Measurements from ENCODE around the gene PSORS1C2. TPM values are rescaled to one million over a fixed set of nuclear protein-coding genes. Genes with fewer than 3 reads are reported as not detected.

The PSORS1C2 gene
- total RNA-seq, 1 experiment from 2014 or later, result not detected

DNA sequence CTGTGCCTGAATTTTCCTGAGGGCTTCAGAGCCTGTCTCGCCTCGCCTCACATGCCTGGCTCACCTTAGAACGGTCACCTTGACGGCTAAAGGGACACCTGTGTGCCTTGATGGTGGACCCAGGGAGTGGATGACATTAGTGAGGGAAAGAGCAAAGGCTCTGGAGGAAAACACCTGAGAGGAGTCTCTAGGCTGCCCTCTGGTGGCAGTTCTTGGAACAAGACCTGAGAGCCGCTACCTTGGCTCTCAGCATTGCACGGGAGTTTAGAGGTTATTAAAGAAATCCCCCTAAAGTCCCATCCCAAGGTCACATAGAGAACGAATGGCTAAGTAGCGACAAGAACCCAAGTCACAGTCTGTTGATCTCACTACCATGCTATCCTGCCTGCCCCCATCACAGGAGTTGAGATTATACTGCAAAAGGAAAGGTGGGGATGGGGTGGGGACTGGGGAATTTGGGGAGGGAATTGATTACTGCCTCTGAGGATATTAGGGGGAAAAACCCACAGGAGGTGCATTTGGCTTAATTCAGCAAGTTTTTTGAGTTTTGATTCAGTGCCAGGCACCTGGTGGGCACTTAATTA is 10.7 kb downstream of the PSORS1C2 start:
- Histone ChIP-seq H3K27ac (no peak overlapping the region), H3K9me2 (ENCODE audit: insufficient read depth) (no peaks in the 10 kb centered on the region), H3K27me3 (ENCODE audit: insufficient read depth, low read depth) (no peaks in the 10 kb centered on the region), H3K4me1 (replicated peaks; ENCODE audit: insufficient read depth) (peaks cover 15% of the 10 kb centered on the region), H3K4me2 (no peak overlapping the region), H4K20me1 (ENCODE audit: insufficient read depth) (no peaks in the 10 kb centered on the region; the same call in 1 of the 2 replicates), H3K36me3 (ENCODE audit: low read depth) (no peaks in the 10 kb centered on the region), H3K4me3 (no peak overlapping the region), H3F3A (ENCODE audit: insufficient read depth, low read depth) (no peaks in the 10 kb centered on the region), H3K9me3 (ENCODE audit: insufficient read depth, low read depth) (no peaks in the 10 kb centered on the region), H2AFZ (no peak overlapping the region), H3K79me2 (ENCODE audit: low read depth) (no peaks in the 10 kb centered on the region)
- CTCF ChIA-PET, result interaction anchor here (0.6 kb wide), 2 partner anchors 46 to 75 kb away, joined by 3 to 4 read pairs; no protein-coding TSS in a partner anchor
- no peak for TF ChIP-seq EZH2 (IDR thresholded peaks at IDR 0.05; ENCODE audit: low read depth)
- TF ChIP-seq, protein P1, sequence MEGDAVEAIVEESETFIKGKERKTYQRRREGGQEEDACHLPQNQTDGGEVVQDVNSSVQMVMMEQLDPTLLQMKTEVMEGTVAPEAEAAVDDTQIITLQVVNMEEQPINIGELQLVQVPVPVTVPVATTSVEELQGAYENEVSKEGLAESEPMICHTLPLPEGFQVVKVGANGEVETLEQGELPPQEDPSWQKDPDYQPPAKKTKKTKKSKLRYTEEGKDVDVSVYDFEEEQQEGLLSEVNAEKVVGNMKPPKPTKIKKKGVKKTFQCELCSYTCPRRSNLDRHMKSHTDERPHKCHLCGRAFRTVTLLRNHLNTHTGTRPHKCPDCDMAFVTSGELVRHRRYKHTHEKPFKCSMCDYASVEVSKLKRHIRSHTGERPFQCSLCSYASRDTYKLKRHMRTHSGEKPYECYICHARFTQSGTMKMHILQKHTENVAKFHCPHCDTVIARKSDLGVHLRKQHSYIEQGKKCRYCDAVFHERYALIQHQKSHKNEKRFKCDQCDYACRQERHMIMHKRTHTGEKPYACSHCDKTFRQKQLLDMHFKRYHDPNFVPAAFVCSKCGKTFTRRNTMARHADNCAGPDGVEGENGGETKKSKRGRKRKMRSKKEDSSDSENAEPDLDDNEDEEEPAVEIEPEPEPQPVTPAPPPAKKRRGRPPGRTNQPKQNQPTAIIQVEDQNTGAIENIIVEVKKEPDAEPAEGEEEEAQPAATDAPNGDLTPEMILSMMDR (conservative IDR thresholded peaks at IDR 0.05), result peak; percentile 85
- BruUV-seq (replicated peaks), result no TSS peak
- POLR2A ChIA-PET (ENCODE audit: unreplicated experiment), result no interaction called here
- peak; percentile 45 to 66 for DNase-seq
- intact Hi-C loops (cut with micrococcal nuclease; ENCODE audit: unreplicated experiment), result loop anchor here (1.0 to 5.0 kb wide), 5 partner anchors 26 to 299 kb away; partner anchors contain the start of gene VARS2

DNA sequence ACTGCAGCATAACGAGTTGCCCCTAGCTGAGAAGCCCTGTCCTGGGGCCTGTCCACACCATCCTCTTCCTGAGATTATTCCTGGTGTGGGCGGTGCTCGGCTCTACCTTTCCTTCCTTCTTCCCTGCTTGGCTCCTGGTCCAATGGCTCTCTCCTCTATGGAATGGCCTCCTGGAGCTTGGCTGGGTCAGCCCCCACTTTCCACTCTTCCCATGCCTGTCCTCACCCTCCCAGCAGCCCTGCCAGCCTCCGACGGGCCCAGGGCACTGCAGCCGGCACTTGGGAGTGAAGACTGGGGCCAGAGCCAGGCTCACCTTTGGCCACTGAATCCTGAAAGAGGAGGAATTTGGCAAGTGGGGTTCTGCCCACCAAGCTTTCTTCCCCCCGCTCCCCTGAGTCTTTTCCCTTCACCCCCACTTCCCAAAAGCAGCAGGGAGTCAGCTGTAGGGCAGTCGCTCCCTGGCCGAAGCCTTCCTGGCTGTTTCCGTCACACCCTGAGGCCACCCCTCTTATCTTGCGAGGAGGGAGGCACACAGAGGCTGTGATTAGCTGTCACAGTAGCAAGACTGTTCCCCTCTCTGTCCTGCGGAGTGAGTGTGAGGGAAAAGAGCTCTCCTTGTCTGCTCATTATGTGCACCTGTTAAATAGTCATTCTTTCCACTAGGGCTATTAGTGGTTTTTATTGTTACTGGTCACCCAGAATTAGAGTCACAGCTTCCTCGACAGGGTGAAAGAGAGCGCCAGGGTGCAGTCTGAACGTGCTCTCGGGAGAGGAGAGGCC is 12.3 kb downstream of the PSORS1C2 start:
- TF ChIP-seq, protein P1 (conservative IDR thresholded peaks at IDR 0.05), result no peak
- no peak for TF ChIP-seq EZH2 (IDR thresholded peaks at IDR 0.05; ENCODE audit: low read depth)
- no peak overlapping the region for H3K4me2 ChIP-seq
- no peaks in the 10 kb centered on the region; the same call in 1 of the 2 replicates for H4K20me1 ChIP-seq (ENCODE audit: insufficient read depth)
- no peaks in the 10 kb centered on the region for H3F3A ChIP-seq (ENCODE audit: insufficient read depth, low read depth)
- no peaks in the 10 kb centered on the region for H3K9me3 ChIP-seq (ENCODE audit: insufficient read depth, low read depth)
- no peaks in the 10 kb centered on the region for H3K79me2 ChIP-seq (ENCODE audit: low read depth)
- H3K36me3 ChIP-seq (ENCODE audit: low read depth), result no peaks in the 10 kb centered on the region
- H3K4me3 ChIP-seq, result no peak overlapping the region
- POLR2A ChIA-PET (ENCODE audit: unreplicated experiment), result interaction anchor here (0.6 kb wide), 1 partner anchor 914 kb away, joined by 3 read pairs; the partner anchor contains the start of gene TRIM26
- BruUV-seq (replicated peaks), result no TSS peak
- intact Hi-C loops (cut with micrococcal nuclease; ENCODE audit: unreplicated experiment), result loop anchor here (5.0 kb wide), 1 partner anchor 54 kb away; no protein-coding TSS in a partner anchor
- no peaks in the 10 kb centered on the region for H3K9me2 ChIP-seq (ENCODE audit: insufficient read depth)
- H2AFZ ChIP-seq, result no peak overlapping the region
- no peak for DNase-seq
- peaks cover 15% of the 10 kb centered on the region for H3K4me1 ChIP-seq (replicated peaks; ENCODE audit: insufficient read depth)
- H3K27ac ChIP-seq, result no peak overlapping the region
- no peaks in the 10 kb centered on the region for H3K27me3 ChIP-seq (ENCODE audit: insufficient read depth, low read depth)
- CTCF ChIA-PET, result interaction anchor here (0.5 to 2.0 kb wide), 8 partner anchors 12 to 312 kb away, joined by 3 to 9 read pairs (median 3); partner anchors contain the start of gene PSORS1C1

DNA sequence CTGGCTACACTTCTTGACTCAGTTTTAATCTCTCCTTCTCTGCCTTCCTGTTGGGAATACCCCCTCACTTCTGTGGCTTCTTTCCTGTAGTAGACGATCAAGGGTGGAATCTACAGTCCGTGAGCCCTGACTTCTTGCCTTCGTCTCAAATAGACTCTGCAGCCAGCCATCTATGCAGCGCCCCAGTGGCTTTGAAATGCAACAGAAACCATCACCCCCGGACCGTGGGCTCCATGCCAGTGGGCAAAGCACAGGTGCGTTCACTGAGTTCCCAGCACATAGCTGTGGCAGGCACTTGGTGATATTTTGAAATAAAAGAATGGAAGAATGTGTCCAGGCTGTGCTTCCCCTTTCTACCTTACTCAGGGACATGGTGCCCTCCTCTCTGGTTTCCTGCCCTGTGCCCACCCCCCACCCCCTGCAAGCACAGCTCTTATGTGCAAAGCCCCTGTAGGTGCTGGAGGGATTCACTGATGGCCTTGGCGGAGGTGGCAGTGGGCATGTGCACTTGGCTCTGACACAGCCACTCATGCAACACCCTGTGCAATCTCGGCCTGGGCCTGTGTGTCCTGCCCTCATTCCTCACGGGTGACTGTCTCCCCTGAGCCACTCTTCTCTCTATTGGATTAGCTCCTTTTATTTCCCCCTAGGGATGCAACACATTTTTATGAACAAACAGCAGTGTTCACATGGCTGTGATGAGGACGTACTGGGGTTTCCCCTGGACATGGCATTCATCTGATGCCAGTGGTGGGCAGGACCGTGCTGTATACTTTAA is 13.1 kb downstream of the PSORS1C2 start:
- intact Hi-C loops (cut with micrococcal nuclease; ENCODE audit: unreplicated experiment), result loop anchor here (5.0 kb wide), 1 partner anchor 53 kb away; no protein-coding TSS in a partner anchor
- H3K4me3 ChIP-seq, result no peak overlapping the region
- H3K27ac ChIP-seq, result no peak overlapping the region
- TF ChIP-seq EZH2 (IDR thresholded peaks at IDR 0.05; ENCODE audit: low read depth), result no peak
- TF ChIP-seq, protein P1 (conservative IDR thresholded peaks at IDR 0.05), result no peak
- no peaks in the 10 kb centered on the region for H3K79me2 ChIP-seq (ENCODE audit: low read depth)
- H4K20me1 ChIP-seq (ENCODE audit: insufficient read depth), result no peaks in the 10 kb centered on the region; the same call in 1 of the 2 replicates
- no peak overlapping the region for H3K4me2 ChIP-seq
- H2AFZ ChIP-seq, result no peak overlapping the region
- H3K27me3 ChIP-seq (ENCODE audit: insufficient read depth, low read depth), result no peaks in the 10 kb centered on the region
- peaks cover 15% of the 10 kb centered on the region for H3K4me1 ChIP-seq (replicated peaks; ENCODE audit: insufficient read depth)
- H3K9me2 ChIP-seq (ENCODE audit: insufficient read depth), result no peaks in the 10 kb centered on the region
- ChIA-PET POLR2A (ENCODE audit: unreplicated experiment) (no interaction called here), CTCF (interaction anchor here (0.9 to 2.0 kb wide), 4 partner anchors 10 to 67 kb away, joined by 4 to 9 read pairs (median 4); no protein-coding TSS in a partner anchor)
- H3K36me3 ChIP-seq (ENCODE audit: low read depth), result no peaks in the 10 kb centered on the region
- BruUV-seq (replicated peaks), result no TSS peak
- DNase-seq, result no peak
- H3F3A ChIP-seq (ENCODE audit: insufficient read depth, low read depth), result no peaks in the 10 kb centered on the region
- no peaks in the 10 kb centered on the region for H3K9me3 ChIP-seq (ENCODE audit: insufficient read depth, low read depth)

Data from PC-9 (cell line).